Endothelial cell of umbilical vein (primary cell): ENCODE measurements around the gene CCDC190. TPM values are rescaled to one million over a fixed set of nuclear protein-coding genes. Genes with fewer than 3 reads are reported as not detected.
"Not testable (repeated sequence)": the region's sequence is repeated elsewhere in the genome, so short reads cannot be mapped to it uniquely, and the experiment has no call there.

Source experiments
- BruUV-seq: library from RNA; stranded (reverse); fragments of 400-500 nt; replicated peaks from 2 replicates; lab custom pipeline; 2021; lab: Mats Ljungman, UMichigan
- CTCF ChIA-PET: fragments of 300-600, 350-600 bp; sonication (Branson Sonifier 250); formaldehyde crosslinking; loops from one replicate; lab custom pipeline; 2021; ENCODE audit warnings: antibody characterized with exemption, inconsistent platforms; lab: Charles Lee
- POLR2A ChIA-PET: fragments of 300-600, 350-600 bp; sonication (Branson Sonifier 250); formaldehyde crosslinking; loops from one replicate; lab custom pipeline; 2021; ENCODE audit warnings: antibody characterized with exemption, inconsistent platforms; lab: Charles Lee
- DNase-seq: peaks from one replicate; pipeline ENCODE4 v3.0.0-alpha.2; 2011; ENCODE audit warnings: low read depth, low spot score
- FAIRE-seq: peaks from 2 replicates; lab custom pipeline; 2011; peaks lifted over from hg19 to GRCh38; lab: Jason Lieb, UNC
- H2AFZ ChIP-seq: 2 replicates; pipeline ENCODE4 v1.6.0; 2012; ENCODE audit warnings: low read depth, low read length, control low read depth, inconsistent platforms
- H3K27ac ChIP-seq: 2 replicates; pipeline ENCODE4 v1.5.1; 2011; ENCODE audit warnings: low read depth, mild to moderate bottlenecking, control low read depth, low read length, moderate library complexity; ENCODE audit not compliant: insufficient read depth
- H3K27me3 ChIP-seq, 2 experiments: 2 replicates each; pipeline versions ENCODE4 v1.6.0 to v1.6.1; 2011; ENCODE audit warnings: low read length in 2 of 2, mixed read lengths in 1 of 2; ENCODE audit not compliant: control insufficient read depth in 2 of 2, insufficient read depth in 2 of 2
- H3K36me3 ChIP-seq, 2 experiments: 2 replicates in 1 of 2; 3 replicates in 1 of 2; pipeline ENCODE4 v1.5.1; 2011; ENCODE audit warnings: low read length in 2 of 2, mild to moderate bottlenecking in 1 of 2, moderate library complexity in 1 of 2; ENCODE audit not compliant: control insufficient read depth in 2 of 2, insufficient read depth in 2 of 2; ENCODE audit errors: extremely low read depth in 1 of 2
- H3K4me1 ChIP-seq: 3 replicates; pipeline ENCODE4 v1.5.1; 2011; ENCODE audit warnings: mild to moderate bottlenecking, low read length; ENCODE audit not compliant: control insufficient read depth, insufficient read depth; ENCODE audit errors: extremely low read depth
- H3K4me2 ChIP-seq: 2 replicates; pipeline ENCODE4 v1.6.1; 2011; ENCODE audit warnings: low read length, control low read depth, mixed read lengths; ENCODE audit not compliant: insufficient read depth
- H3K4me3 ChIP-seq, 3 experiments: fragments of 200-600 bp in 1 of 3; sonication (generic), shearing (Covaris generic) in 1 of 3; replicated peaks in 1 of 3; 2 replicates each; pipeline ENCODE4 v1.5.1; 2011 to 2016; ENCODE audit warnings: control low read depth in 3 of 3, low read length in 3 of 3, mild to moderate bottlenecking in 2 of 3, inconsistent platforms in 1 of 3, low read depth in 1 of 3, moderate library complexity in 1 of 3; ENCODE audit not compliant: insufficient read depth in 1 of 3
- H3K79me2 ChIP-seq: 2 replicates; pipeline ENCODE4 v1.6.0; 2012; ENCODE audit warnings: low read length, inconsistent platforms; ENCODE audit not compliant: control insufficient read depth, insufficient read depth
- H3K9ac ChIP-seq: replicated peaks from 2 replicates; pipeline ENCODE3; 2011; ENCODE audit warnings: low read length, control low read depth; ENCODE audit not compliant: insufficient read depth; ENCODE audit errors: extremely low read depth
- H3K9me1 ChIP-seq: replicated peaks from 3 replicates; pipeline ENCODE4 v1.6.0; 2011; ENCODE audit warnings: mild to moderate bottlenecking, low read length; ENCODE audit not compliant: control insufficient read depth, insufficient read depth; ENCODE audit errors: extremely low read depth
- H3K9me3 ChIP-seq: replicated peaks from 2 replicates; pipeline ENCODE4 v1.5.1; 2012; ENCODE audit warnings: low read length, inconsistent platforms; ENCODE audit not compliant: control insufficient read depth, insufficient read depth
- H4K20me1 ChIP-seq: replicated peaks from 2 replicates; pipeline ENCODE3; 2011; ENCODE audit warnings: mild to moderate bottlenecking, low read length; ENCODE audit not compliant: control insufficient read depth, insufficient read depth; ENCODE audit errors: extremely low read depth
- FOS ChIP-seq: IDR thresholded peaks from 2 replicates; pipeline ENCODE4 v1.6.1; 2011; ENCODE audit warnings: mild to moderate bottlenecking, low read length, moderate library complexity, borderline replicate concordance; ENCODE audit not compliant: insufficient read depth
- MYC ChIP-seq: IDR thresholded peaks from one replicate; pipeline ENCODE4 v1.6.1; 2011; ENCODE audit warnings: mild to moderate bottlenecking, low read depth, low read length
- dilution Hi-C: fragments of 300-500 bp; cut with MboI; formaldehyde crosslinking; loops from one replicate; pipeline ENCODE4 v1.15.0; 2019; ENCODE audit warnings: low sequenced_read_pairs; ENCODE audit not compliant: extremely low pct_ligation_motif_present
- intact Hi-C: fragments of 100-400 bp; cut with micrococcal nuclease; formaldehyde crosslinking; loops from one replicate; pipeline ENCODE4 v1.10.0; 2022
- polyA plus RNA-seq, 4 experiments: library from polyadenylated mRNA; depleted of rRNA in 3 of 4; stranded (reverse) in 3 of 4; unstranded in 1 of 4; fragments of >200 nt; gene quantifications; 2 replicates each; pipeline versions ENCODE4 v1.2.1 to v1.2.3, GENCODE V29; 2011 to 2012; ENCODE audit warnings: missing spikeins in 1 of 4
- total RNA-seq: library from RNA; stranded (reverse); gene quantifications from 2 replicates; pipeline ENCODE4 v1.2.3, GENCODE V29; 2021
- TF ChIP-seq, protein P1 (sequence below), 2 donors: IDR thresholded peaks; 1 replicate in 1 of 2; 2 replicates in 1 of 2; pipeline ENCODE4 v1.5.1; 2011; ENCODE audit warnings: low read length in 2 of 2, mild to moderate bottlenecking in 2 of 2, moderate library complexity in 2 of 2, control low read depth in 1 of 2, inconsistent platforms in 1 of 2, low read depth in 1 of 2; ENCODE audit not compliant: insufficient read depth in 1 of 2; ENCODE audit errors: extremely low read depth in 1 of 2

CCDC190 gene
- total and polyA plus RNA-seq, 2 donors (not counting 3 experiments of a cell fraction or from before 2014, with no cell fraction given) = 3.7 to 9.0 TPM

DNA sequence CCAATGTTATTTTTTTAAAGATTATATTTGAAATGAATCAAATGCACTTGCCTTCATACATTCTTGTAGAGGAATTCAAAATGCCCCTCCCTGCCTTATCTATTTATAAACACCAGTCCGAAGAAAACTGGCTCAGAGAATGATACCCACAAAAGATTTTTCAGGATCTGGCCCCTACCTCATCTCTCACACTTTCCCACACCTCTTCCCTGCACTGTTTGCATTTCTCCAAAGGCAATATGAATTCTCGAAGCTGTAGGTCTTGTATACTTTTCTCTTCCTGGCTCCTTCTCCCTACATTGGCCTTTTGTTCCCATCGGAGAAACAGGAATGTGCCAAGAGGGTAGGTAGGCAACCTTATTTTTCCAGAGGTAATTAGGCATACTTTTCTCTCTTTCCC, 12.0 kb upstream of the CCDC190 start:
- Histone ChIP-seq H3K79me2 (no peaks in the 10 kb centered on the region), H3K4me3 (no peak overlapping the region), H3K36me3 (no peaks in the 10 kb centered on the region), H3K4me2 (peak overlapping the region; percentile 64), H3K27ac (peak overlapping the region; percentile 90), H3K9me1 (no peaks in the 10 kb centered on the region), H2AFZ (peak overlapping the region; percentile 72), H3K27me3 (no peaks in the 10 kb centered on the region), H3K4me1 (peaks cover 27% of the 10 kb centered on the region), H3K9me3 (no peaks in the 10 kb centered on the region), H3K9ac (peak overlapping the region; percentile 78), H4K20me1 (no peaks in the 10 kb centered on the region)
- ChIA-PET CTCF (interaction anchor here (1.1 to 3.3 kb wide), 9 partner anchors 12 to 443 kb away, joined by 3 to 80 read pairs (median 17); partner anchors contain the start of genes CCDC190 and RGS4), POLR2A (interaction anchor here (1.9 kb wide), 1 partner anchor 15 kb away, joined by 10 read pairs; no protein-coding TSS in a partner anchor)
- no TSS peak for BruUV-seq
- intact Hi-C loops (loop anchor here (5.0 kb wide), 1 partner anchor 1684 kb away; the partner anchor contains the start of gene PBX1), dilution Hi-C loops (loop anchor here (25.0 kb wide), 1 partner anchor 189 kb away; the partner anchor contains the start of gene RGS4)
- no peak for FAIRE-seq
- TF ChIP-seq FOS (no peak), MYC (no peak)
- TF ChIP-seq, protein P1, sequence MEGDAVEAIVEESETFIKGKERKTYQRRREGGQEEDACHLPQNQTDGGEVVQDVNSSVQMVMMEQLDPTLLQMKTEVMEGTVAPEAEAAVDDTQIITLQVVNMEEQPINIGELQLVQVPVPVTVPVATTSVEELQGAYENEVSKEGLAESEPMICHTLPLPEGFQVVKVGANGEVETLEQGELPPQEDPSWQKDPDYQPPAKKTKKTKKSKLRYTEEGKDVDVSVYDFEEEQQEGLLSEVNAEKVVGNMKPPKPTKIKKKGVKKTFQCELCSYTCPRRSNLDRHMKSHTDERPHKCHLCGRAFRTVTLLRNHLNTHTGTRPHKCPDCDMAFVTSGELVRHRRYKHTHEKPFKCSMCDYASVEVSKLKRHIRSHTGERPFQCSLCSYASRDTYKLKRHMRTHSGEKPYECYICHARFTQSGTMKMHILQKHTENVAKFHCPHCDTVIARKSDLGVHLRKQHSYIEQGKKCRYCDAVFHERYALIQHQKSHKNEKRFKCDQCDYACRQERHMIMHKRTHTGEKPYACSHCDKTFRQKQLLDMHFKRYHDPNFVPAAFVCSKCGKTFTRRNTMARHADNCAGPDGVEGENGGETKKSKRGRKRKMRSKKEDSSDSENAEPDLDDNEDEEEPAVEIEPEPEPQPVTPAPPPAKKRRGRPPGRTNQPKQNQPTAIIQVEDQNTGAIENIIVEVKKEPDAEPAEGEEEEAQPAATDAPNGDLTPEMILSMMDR (IDR thresholded peaks at IDR 0.05; ENCODE audit: extremely low read depth in 1 of 2, insufficient read depth in 1 of 2, low read depth in 1 of 2, low read length in 2 of 2) = no peak
- no peak for DNase-seq

DNA sequence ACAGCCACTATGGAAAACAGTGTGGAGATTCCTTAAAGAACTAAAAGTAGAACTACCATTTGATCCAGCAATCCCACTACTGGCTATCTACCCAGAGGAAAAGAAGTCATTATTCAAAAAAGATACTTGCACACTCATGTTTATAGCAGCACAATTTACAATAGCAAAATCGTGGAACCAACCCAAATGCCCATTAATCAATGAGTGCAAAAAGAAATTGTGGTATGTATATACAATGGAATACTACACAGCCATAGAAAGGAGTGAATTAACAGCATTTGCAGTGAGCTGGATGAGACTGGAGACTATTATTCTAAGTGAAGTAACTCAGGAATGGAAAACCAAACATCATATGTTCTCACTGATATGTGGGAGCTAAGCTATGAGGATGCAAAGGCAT, 10.4 kb upstream of the CCDC190 start:
- POLR2A ChIA-PET, FAIRE-seq: not testable (repeated sequence)
- CTCF ChIA-PET = interaction anchor here (0.7 to 3.3 kb wide), 3 partner anchors 11 to 257 kb away, joined by 3 to 65 read pairs (median 6); partner anchors contain the start of gene CCDC190

More for the DNA sequence above, 10.4 kb upstream of the CCDC190 start:
- H4K20me1 ChIP-seq, H3K4me2 ChIP-seq, H3K79me2 ChIP-seq, H3K27me3 ChIP-seq, H3K9ac ChIP-seq, H3K9me3 ChIP-seq, DNase-seq, H2AFZ ChIP-seq, H3K4me3 ChIP-seq, H3K27ac ChIP-seq, H3K9me1 ChIP-seq, BruUV-seq, H3K36me3 ChIP-seq: not testable (repeated sequence)
- dilution Hi-C loops (loop anchor here (25.0 kb wide), 1 partner anchor 191 kb away; the partner anchor contains the start of gene RGS4), intact Hi-C loops (loop anchor here (5.0 kb wide), 1 partner anchor 1686 kb away; the partner anchor contains the start of gene PBX1)
- peaks cover 24% of the 10 kb centered on the region for H3K4me1 ChIP-seq
